HG03575 (cell line): ENCODE results near the gene LRRC4C.
"Not testable (repeated sequence)": the region's sequence is repeated elsewhere in the genome, so short reads cannot be mapped to it uniquely, and the experiment has no call there.

Source experiments
- ATAC-seq: cut with Tn5 transposase; IDR thresholded peaks from one replicate; pipeline ENCODE4 v1.9.1; 2021; ENCODE audit not compliant: unreplicated experiment, insufficient number of reproducible peaks, low FRiP score; ENCODE audit errors: extremely low read depth

Gene LRRC4C

GRCh38 chr11:40998920-40999319, 460.5 kb downstream of the LRRC4C start:
- ATAC-seq, result no peak

GRCh38 chr11:40987776-40988435, 471.5 kb downstream of the LRRC4C start:
- no peak for ATAC-seq

- no peak for ATAC-seq
These were observed 473.1 kb downstream of the LRRC4C start for GRCh38 chr11:40986320-40986719.

DNA sequence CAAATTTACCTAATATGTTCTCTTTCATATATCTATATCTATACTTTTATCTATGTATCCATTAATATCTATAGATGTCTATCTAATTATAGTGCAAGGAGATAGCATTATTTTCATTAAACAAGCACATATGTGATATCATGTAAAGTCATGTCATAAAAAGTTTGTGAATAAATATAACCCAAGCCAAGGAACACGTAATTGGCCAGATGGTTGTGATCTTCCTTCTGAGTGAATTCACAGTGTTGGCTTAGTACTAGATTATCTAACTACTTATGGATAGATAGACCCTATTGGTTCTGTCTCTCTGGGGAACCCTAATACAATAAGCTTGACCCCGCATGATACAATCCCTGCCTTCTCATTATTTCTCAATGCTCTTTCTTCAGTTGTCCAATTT, 484.4 kb downstream of the LRRC4C start:
- ATAC-seq, result no peak

DNA sequence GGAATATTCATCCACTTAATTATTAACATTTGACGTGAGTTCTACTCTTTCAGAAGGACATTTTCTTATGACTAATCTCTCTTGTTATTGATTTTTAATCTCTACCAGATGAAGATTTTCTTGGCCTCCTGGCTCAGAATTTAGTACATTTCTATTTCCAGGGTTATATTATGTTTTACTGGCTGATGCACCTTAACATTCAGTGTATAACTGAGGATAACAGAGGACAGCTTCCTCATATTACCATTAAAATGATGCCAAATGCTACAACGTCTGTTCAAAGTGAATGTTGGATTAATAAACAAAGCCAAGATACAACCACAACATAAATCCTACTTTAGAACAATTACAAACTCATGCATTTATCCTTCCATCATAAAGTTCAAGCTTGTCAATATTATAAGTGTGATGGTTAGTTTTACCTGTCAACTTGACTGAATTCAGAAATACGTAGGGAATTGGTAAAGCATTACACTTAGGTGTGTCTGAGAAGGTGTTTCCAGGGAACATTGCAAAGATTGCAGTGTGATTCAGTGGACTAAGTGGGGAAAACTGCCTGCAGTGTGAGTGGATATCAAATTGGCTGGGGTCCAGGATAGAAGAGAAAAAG, 485.2 kb downstream of the LRRC4C start:
- ATAC-seq, result no peak

GRCh38 chr11:40958707-40959106, 500.7 kb downstream of the LRRC4C start:
- ATAC-seq, result no peak

- no peak for ATAC-seq
These were observed 507.0 kb downstream of the LRRC4C start for GRCh38 chr11:40952479-40952878.

- no peak for ATAC-seq
These were observed 521.5 kb downstream of the LRRC4C start for GRCh38 chr11:40938002-40938401.

GRCh38 chr11:40924915-40925314, 534.5 kb downstream of the LRRC4C start:
- ATAC-seq, result no peak

DNA sequence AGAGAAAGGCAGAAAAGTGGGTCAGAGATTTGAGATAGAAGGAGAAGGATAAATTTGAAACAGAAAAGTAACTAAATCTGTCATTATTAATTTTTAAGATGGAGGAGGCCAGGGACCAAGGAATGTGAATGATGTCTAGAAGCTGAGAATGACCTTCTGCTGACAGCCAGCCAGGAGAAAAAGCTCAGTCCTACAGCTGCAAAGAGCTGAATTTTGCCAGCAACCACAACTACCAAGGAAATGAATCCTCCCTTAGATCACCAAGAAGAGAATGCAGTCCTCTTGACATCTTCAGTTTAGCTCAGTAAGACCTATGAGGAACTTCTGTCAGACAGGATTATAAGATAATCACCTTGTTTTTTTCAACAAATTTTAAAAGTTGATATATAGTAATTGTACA, 538.2 kb downstream of the LRRC4C start:
- no peak for ATAC-seq

DNA sequence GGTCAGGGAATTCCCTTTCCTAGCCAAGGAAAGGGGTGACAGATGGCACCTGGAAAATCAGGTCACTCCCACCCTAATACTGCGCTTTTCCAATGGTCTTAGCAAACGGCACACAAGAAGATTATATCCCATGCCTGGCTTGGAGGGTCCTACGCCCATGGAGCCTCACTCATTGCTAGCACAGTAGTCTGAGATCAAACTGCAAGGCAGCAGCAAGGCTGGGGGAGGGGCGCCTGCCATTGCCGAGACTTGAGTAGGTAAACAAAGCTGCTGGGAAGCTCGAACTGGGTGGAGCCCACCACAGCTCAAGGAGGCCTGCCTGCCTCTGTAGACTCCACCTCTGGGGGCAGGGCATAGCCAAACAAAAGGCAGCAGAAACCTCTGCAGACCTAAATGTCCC, 548.7 kb downstream of the LRRC4C start:
- not testable (repeated sequence) for ATAC-seq

- ATAC-seq, result no peak
These were observed 565.0 kb downstream of the LRRC4C start for GRCh38 chr11:40894501-40894900.

DNA sequence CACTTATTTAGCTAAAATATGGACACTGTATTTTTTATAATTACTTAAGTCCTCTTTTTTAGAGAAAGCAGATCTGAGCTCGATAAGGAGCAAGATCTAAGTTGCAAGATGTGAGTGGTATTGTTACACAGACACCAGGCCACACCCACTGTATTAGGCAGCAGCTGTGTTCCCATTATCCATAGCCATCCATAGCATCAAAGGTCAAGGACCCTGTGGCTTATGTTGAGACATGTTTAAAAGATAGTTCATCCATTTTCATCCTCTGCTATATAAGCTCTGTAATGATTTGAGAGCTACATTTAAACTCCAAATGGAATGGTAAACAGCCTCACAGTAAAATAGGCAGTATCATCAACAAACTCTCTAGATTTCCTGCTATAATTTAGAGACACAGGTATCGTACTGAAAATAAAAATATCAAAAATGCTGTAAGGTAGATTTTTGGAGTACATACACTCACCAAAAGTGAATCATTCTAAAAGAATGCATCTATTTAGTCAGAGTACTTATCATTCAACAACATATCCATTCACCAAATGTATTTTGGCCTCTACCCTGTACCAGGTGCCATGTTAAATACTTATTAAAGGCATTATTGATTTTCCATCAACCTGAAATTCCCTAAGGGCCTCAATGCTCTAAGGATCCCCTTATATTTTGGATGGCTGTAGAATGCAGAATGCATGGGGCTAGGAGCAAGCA, 574.0 kb downstream of the LRRC4C start:
- ATAC-seq, result no peak

- ATAC-seq, result no peak
These were observed 577.2 kb downstream of the LRRC4C start for GRCh38 chr11:40882301-40882700.

DNA sequence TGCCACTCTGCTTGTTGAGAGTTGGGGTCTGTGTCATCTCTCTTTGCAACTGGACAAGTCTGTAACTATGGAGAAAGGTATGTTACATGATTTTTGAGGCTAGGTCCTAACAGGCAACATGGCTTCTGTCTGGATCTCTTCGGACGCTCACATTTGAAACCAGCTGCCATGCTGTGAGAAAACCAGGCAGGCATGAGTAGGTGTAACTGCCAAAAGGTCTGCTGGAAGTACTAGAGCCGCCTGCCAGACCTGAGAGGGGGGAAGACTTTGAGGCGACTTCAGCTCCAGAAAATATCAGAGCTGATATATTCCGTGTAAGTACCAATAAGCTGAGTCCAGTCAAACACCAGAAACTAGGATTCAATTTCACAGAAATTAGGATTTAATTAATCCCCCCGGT, 579.5 kb downstream of the LRRC4C start:
- ATAC-seq, result no peak

GRCh38 chr11:40877981-40878380, 581.5 kb downstream of the LRRC4C start:
- ATAC-seq, result no peak

DNA sequence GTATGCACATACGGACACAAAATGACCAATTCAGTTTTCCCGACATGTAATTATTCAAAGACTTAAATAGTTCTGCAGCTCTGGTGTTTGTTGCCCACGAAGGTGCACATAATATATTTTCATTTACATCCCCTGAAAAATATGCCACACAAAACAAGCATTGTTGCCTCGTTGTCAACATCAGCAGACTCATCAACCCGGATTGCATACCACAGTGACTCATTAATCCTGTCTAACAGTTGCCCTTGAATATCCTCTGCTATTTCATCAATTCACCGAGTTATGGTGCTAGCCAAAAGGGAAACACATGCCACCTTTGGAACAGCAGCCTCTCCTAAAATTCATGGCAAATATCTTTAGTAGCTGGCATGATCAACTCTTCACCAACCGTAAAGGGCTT, 582.2 kb downstream of the LRRC4C start:
- no peak for ATAC-seq

GRCh38 chr11:40867991-40868632, 591.3 kb downstream of the LRRC4C start:
- no peak for ATAC-seq

DNA sequence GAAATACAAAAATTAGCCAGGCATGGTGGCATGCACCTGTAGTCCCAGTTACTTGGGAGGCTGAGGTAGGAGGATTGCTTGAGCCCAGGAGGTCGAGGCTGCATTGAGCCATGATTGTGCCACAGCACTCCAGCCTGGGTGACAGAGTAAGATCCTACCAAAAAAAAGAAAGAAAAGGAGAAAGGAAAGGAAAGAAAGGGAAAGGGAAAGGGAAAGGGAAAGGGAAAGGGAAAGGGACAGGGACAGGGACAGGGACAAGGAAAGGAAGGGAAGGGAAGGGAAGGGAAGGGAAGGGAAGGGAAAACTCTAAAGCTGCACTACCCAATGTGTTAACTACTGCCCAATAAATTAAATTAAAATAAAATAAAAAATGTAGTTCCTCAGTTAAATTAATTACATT, 601.7 kb downstream of the LRRC4C start:
- not testable (repeated sequence) for ATAC-seq

GRCh38 chr11:40842750-40843339, 616.6 kb downstream of the LRRC4C start:
- ATAC-seq, result no peak
